BLaER1 (cell line): ENCODE results near the gene CYTH1.

Source experiments
- H3K27ac ChIP-seq: shearing (Covaris generic); formaldehyde crosslinking; 2 replicates; pipeline ENCODE4 v1.8.1; 2022
- H3K27me3 ChIP-seq: shearing (Covaris generic); formaldehyde crosslinking; 2 replicates; pipeline ENCODE4 v1.8.1; 2022
- H3K36me3 ChIP-seq: shearing (Covaris generic); formaldehyde crosslinking; 2 replicates; pipeline ENCODE4 v1.8.1; 2022
- H3K4me1 ChIP-seq: shearing (Covaris generic); formaldehyde crosslinking; 2 replicates; pipeline ENCODE4 v1.8.1; 2022
- H3K4me2 ChIP-seq: shearing (Covaris generic); formaldehyde crosslinking; 2 replicates; pipeline ENCODE4 v1.8.1; 2022
- H3K4me3 ChIP-seq: shearing (Covaris generic); formaldehyde crosslinking; 2 replicates; pipeline ENCODE4 v1.8.1; 2022
- H3K9ac ChIP-seq: shearing (Covaris generic); formaldehyde crosslinking; 2 replicates; pipeline ENCODE4 v1.8.1; 2022
- H3K9me3 ChIP-seq: shearing (Covaris generic); formaldehyde crosslinking; 2 replicates; pipeline ENCODE4 v1.8.1; 2022
- H4K20me1 ChIP-seq: shearing (Covaris generic); formaldehyde crosslinking; 2 replicates; pipeline ENCODE4 v1.8.1; 2022
- Cebpa-rat ChIP-seq: shearing (Covaris generic); IDR thresholded peaks from 2 replicates; pipeline ENCODE4 v1.8.1; 2022

CYTH1 gene

GRCh38 chr17:78808163-78808562, 26.1 kb upstream of the CYTH1 start:
- Histone ChIP-seq H3K4me1 (peaks cover 48% of the 10 kb centered on the region), H3K36me3 (peaks cover 91% of the 10 kb centered on the region), H3K27me3 (no peaks in the 10 kb centered on the region), H3K27ac (no peak overlapping the region), H3K9me3 (no peaks in the 10 kb centered on the region), H3K4me3 (no peak overlapping the region), H4K20me1 (peaks cover 60% of the 10 kb centered on the region), H3K9ac (no peak overlapping the region), H3K4me2 (no peak overlapping the region)
- TF ChIP-seq Cebpa-rat, result no peak

- no peak for TF ChIP-seq Cebpa-rat
- Histone ChIP-seq H3K9ac (no peak overlapping the region), H3K4me1 (peaks cover 58% of the 10 kb centered on the region), H3K4me3 (no peak overlapping the region), H3K4me2 (peak overlapping the region; percentile 28; the same call in 1 of the 2 replicates), H3K9me3 (no peaks in the 10 kb centered on the region), H3K36me3 (peaks cover 84% of the 10 kb centered on the region), H4K20me1 (peaks cover 72% of the 10 kb centered on the region), H3K27ac (no peak overlapping the region), H3K27me3 (no peaks in the 10 kb centered on the region)
Measured at GRCh38 chr17:78806451-78806850, 24.4 kb upstream of the CYTH1 start.

DNA sequence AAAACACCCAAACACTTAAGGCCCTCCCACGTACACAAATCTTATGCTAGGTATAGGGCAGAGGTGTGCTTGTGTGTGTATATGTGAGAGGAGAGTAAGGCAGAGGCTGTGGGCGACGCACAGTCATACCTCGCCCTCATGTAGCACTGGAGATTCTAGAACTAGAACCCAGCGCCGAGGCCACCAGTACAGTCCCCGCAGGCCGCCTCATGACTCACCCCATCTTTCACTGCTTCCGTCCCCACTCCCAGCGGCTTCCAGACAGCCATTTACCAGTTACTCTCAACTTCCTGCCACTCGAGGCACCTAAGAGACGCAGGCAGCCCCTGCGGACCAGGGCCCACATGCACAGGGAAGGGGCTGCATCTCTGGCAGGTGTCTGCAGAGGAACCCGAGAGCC, 23.2 kb upstream of the CYTH1 start:
- peaks cover 83% of the 10 kb centered on the region for H4K20me1 ChIP-seq
- H3K4me2 ChIP-seq, result no peak overlapping the region
- H3K4me1 ChIP-seq, result peaks cover 68% of the 10 kb centered on the region
- no peaks in the 10 kb centered on the region for H3K9me3 ChIP-seq
- no peaks in the 10 kb centered on the region for H3K27me3 ChIP-seq
- H3K9ac ChIP-seq, result no peak overlapping the region
- no peak overlapping the region for H3K27ac ChIP-seq
- TF ChIP-seq Cebpa-rat, result no peak
- H3K4me3 ChIP-seq, result no peak overlapping the region
- H3K36me3 ChIP-seq, result peaks cover 77% of the 10 kb centered on the region

DNA sequence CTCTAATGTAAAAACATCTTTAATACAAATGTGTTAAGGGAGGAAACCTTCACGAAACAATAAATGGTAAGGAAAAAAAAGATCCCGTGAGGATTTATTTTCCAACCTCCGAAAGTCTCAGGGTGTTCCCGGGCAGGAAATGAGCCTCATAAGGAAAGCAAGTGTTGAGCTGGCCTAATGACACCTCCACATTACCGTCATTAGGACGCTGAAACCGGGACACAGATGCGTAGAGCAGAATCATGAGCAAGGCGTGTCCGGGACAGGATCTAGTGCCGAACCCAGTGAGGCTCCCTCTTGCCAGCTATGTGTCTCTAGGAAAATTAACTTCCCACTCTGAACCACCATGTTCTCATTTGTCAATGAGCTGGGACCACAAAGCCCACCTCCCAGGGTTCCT, 22.7 kb upstream of the CYTH1 start:
- Histone ChIP-seq H3K4me1 (peaks cover 71% of the 10 kb centered on the region), H3K4me3 (no peak overlapping the region), H3K4me2 (peak overlapping the region; percentile 86; the same call in 1 of the 2 replicates), H4K20me1 (peaks cover 88% of the 10 kb centered on the region), H3K9ac (no peak overlapping the region), H3K36me3 (peaks cover 77% of the 10 kb centered on the region), H3K9me3 (no peaks in the 10 kb centered on the region), H3K27me3 (no peaks in the 10 kb centered on the region), H3K27ac (no peak overlapping the region)
- no peak for TF ChIP-seq Cebpa-rat

DNA sequence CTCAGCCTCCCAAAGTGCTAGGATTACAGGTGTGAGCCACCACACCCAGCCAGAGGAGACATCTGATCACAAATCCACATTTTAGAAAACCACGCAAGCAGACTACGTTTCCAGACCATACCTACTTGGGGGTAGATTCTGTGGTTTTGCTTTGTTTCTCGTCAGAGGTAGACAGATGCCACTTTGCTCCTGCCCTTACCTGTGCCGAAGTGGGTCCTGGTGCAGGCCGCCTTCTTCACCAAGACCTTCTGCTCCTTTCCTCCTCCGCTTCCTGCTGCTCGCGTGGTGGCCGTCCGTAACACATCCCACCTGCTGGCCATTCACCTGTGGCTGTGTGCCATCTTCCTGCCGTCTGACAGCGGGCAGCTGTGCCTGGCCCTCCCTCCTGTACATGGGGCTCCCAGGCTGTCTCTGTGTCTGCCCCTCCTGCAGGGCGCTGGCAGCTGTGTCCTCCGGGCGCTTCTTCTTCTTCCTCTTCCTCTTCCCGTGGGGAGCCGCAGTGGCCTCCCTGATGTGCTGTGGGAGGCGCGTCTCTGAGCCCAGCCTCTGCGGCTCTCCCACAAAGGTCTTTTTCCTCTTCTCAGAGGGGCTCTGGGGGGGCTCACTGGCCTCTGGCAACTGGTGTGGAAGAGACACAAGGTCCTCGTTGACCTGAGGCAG, 21.2 kb upstream of the CYTH1 start:
- H4K20me1 ChIP-seq, result peaks cover 99% of the 10 kb centered on the region
- no peak for TF ChIP-seq Cebpa-rat
- H3K4me3 ChIP-seq, result peak overlapping the region; percentile 49
- H3K27ac ChIP-seq, result peak overlapping the region; percentile 55
- H3K9me3 ChIP-seq, result no peaks in the 10 kb centered on the region
- H3K4me2 ChIP-seq, result peak overlapping the region; percentile 86
- peak overlapping the region; percentile 53 for H3K9ac ChIP-seq
- H3K4me1 ChIP-seq, result peaks cover 85% of the 10 kb centered on the region
- H3K36me3 ChIP-seq, result peaks cover 77% of the 10 kb centered on the region
- no peaks in the 10 kb centered on the region for H3K27me3 ChIP-seq

DNA sequence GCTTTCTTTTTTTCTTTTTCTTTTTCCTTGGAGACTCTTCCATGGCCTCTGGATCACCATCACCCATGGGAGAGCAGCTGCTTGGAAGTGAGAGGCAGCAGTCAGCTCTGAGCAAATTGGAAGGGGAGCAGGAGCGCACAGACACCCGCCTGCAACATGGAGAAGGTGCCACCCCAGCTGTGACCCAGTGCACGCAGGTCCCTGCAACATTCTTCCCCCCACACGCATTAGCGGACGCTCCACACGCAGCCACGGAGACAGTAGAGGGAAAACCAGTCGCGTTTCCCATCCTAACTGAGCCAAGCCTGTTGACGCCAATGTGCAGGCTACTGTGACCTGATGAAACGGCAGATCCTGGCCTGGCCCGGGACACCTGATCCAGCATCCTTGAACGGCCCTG, 20.4 kb upstream of the CYTH1 start:
- Histone ChIP-seq H4K20me1 (peaks cover 99% of the 10 kb centered on the region), H3K9me3 (no peaks in the 10 kb centered on the region), H3K4me1 (peaks cover 93% of the 10 kb centered on the region), H3K9ac (no peak overlapping the region), H3K36me3 (peaks cover 77% of the 10 kb centered on the region), H3K4me3 (no peak overlapping the region), H3K4me2 (peak overlapping the region; percentile 86), H3K27ac (no peak overlapping the region), H3K27me3 (no peaks in the 10 kb centered on the region)
- TF ChIP-seq Cebpa-rat, result no peak

DNA sequence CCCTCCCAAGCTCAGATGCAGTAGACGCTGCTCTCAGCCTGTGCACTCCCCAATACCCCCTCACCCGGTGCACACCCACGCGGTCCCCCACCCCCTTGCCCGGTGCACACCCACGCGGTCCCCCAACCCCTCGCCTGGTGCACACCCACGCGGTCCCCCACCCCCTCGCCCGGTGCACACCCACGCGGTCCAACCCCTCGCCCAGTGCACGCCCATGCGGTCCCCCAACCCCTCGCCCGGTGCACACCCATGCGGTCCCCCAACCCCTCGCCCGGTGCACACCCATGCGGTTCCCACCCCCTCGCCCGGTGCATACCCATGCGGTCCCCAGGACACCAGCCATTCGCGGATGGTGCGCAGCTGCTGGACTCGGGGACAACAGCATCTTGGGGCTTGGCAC, 19.9 kb upstream of the CYTH1 start:
- Histone ChIP-seq H3K4me2 (peak overlapping the region; percentile 86), H3K9ac (peak overlapping the region; percentile 6; the same call in 1 of the 2 replicates), H3K27me3 (no peaks in the 10 kb centered on the region), H3K9me3 (no peaks in the 10 kb centered on the region), H3K4me3 (no peak overlapping the region), H3K36me3 (peaks cover 77% of the 10 kb centered on the region), H4K20me1 (peaks cover 99% of the 10 kb centered on the region), H3K4me1 (peaks cover 93% of the 10 kb centered on the region), H3K27ac (no peak overlapping the region)
- TF ChIP-seq Cebpa-rat, result no peak

GRCh38 chr17:78800132-78800931, 18.3 kb upstream of the CYTH1 start:
- TF ChIP-seq Cebpa-rat, result no peak
- Histone ChIP-seq H3K36me3 (peaks cover 71% of the 10 kb centered on the region), H3K9ac (peak overlapping the region; percentile 41; the same call in 1 of the 2 replicates), H4K20me1 (peaks cover 91% of the 10 kb centered on the region), H3K4me2 (peak overlapping the region; percentile 86), H3K9me3 (no peaks in the 10 kb centered on the region), H3K27ac (peak overlapping the region; percentile 63; the same call in 1 of the 2 replicates), H3K4me1 (peaks cover 97% of the 10 kb centered on the region), H3K4me3 (no peak overlapping the region), H3K27me3 (no peaks in the 10 kb centered on the region)

DNA sequence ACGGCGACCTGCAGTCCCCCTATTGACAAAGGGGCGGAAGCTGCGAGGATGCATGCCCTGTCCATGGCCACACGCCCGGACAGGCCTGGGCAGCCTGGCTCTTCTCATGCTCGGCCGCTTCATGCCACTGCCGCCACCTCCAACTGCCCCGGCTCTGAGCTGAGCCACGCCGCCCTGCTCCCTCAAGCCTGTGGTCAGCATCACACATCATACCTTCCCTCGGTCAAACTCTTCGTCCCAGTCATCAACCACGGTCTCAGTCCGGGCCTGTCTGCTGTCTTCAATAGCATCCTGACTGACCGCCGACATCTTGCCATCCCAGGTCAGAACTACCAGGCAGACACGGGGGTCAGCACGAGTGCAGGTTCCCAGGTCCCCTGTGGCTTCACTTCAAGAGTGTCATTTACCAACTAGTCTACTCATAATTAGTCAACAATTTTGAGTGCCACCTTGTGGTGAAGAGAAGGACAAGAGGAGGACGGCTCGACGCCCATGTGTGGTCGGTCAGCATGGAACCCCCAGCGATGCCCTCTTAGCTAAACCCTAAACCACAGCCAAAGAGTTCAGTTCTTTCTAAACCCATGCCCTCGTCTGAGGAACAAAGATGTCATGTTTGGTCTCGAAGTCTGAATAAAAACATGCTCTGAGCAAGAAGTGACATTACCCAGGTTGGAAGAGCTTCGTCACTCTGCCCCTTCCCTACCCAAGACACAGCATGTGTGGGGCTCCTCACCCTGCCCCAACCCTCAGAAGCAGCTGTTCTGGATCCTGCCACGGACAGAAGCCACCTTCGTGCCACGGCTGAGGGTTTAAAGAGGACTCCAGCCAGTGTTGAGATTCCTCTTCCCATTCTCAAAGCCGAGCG, 16.9 kb upstream of the CYTH1 start:
- no peak overlapping the region for H3K27ac ChIP-seq
- TF ChIP-seq Cebpa-rat, result no peak
- H3K36me3 ChIP-seq, result peaks cover 77% of the 10 kb centered on the region
- H3K9ac ChIP-seq, result no peak overlapping the region
- H4K20me1 ChIP-seq, result peaks cover 77% of the 10 kb centered on the region
- peaks cover 92% of the 10 kb centered on the region for H3K4me1 ChIP-seq
- H3K27me3 ChIP-seq, result no peaks in the 10 kb centered on the region
- H3K9me3 ChIP-seq, result no peaks in the 10 kb centered on the region
- H3K4me3 ChIP-seq, result no peak overlapping the region
- 0 out of 2 replicates have a peak overlapping the region, but pooled peaks have one; percentile 10 for H3K4me2 ChIP-seq
